CD4-positive, alpha-beta T cell (primary cell): ENCODE results near the gene YPEL5. TPM values are rescaled to one million over a fixed set of nuclear protein-coding genes. Genes with fewer than 3 reads are reported as not detected.

Experiments
- ATAC-seq: fragments of 200-7000 bp; cut with Tn5 transposase; one replicate; pipeline ENCODE4 v1.10.0; 2022; ENCODE audit warnings: mild to moderate bottlenecking; ENCODE audit not compliant: poor library complexity
- CTCF ChIA-PET: fragments of 350-600 bp; sonication (Branson Sonifier 250); formaldehyde crosslinking; loops from one replicate; lab custom pipeline; 2021; ENCODE audit warnings: antibody characterized with exemption, inconsistent platforms; lab: Charles Lee
- POLR2A ChIA-PET: fragments of 350-600 bp; sonication (Branson Sonifier 250); formaldehyde crosslinking; loops from one replicate; lab custom pipeline; 2021; ENCODE audit warnings: antibody characterized with exemption, inconsistent platforms; lab: Charles Lee
- DNase-seq, 14 experiments: peaks; one replicate each; pipeline ENCODE4 v3.0.0-alpha.2; 2013 to 2020; ENCODE audit warnings: mixed read lengths in 2 of 14
- H3K27ac ChIP-seq, 2 donors: one replicate each; pipeline versions ENCODE4 v1.5.1 to v1.7.0; 2013; ENCODE audit warnings: low read length in 2 of 2, low read depth in 1 of 2, mild to moderate bottlenecking in 1 of 2
- H3K27me3 ChIP-seq, 2 experiments: 1 replicate in 1 of 2; 2 replicates in 1 of 2; pipeline versions ENCODE4 v1.6.1 to v1.7.0; 2013; ENCODE audit warnings: low read length in 2 of 2, control low read depth in 1 of 2, mild to moderate bottlenecking in 1 of 2, moderate library complexity in 1 of 2; ENCODE audit not compliant: insufficient read depth in 2 of 2, control insufficient read depth in 1 of 2
- H3K36me3 ChIP-seq: one replicate; pipeline ENCODE4 v1.6.1; 2013; ENCODE audit warnings: low read length, control low read depth; ENCODE audit not compliant: insufficient read depth
- H3K4me1 ChIP-seq: one replicate; pipeline ENCODE4 v1.6.1; 2013; ENCODE audit warnings: low read length, control low read depth; ENCODE audit not compliant: insufficient read depth
- H3K4me3 ChIP-seq: one replicate; pipeline ENCODE4 v1.5.1; 2013; ENCODE audit warnings: mild to moderate bottlenecking, low read length, moderate library complexity
- H3K9me3 ChIP-seq, 2 experiments: 1 replicate in 1 of 2; 2 replicates in 1 of 2; pipeline versions ENCODE4 v1.6.1 to v1.7.0; 2013; ENCODE audit warnings: low read length in 2 of 2, mild to moderate bottlenecking in 2 of 2, control low read depth in 1 of 2, moderate library complexity in 1 of 2; ENCODE audit not compliant: control insufficient read depth in 1 of 2, insufficient read depth in 1 of 2
- H3K27ac Mint-ChIP-seq: one replicate; pipeline ENCODE4 v1.8.0; 2020; ENCODE audit warnings: mixed read lengths
- H3K27me3 Mint-ChIP-seq: one replicate; pipeline ENCODE4 v1.8.0; 2021; ENCODE audit warnings: mixed read lengths
- H3K36me3 Mint-ChIP-seq: one replicate; pipeline ENCODE4 v1.8.0; 2021; ENCODE audit warnings: low read depth, mixed read lengths
- H3K4me1 Mint-ChIP-seq: one replicate; pipeline ENCODE4 v1.8.0; 2021; ENCODE audit warnings: low read depth, mixed read lengths
- H3K4me3 Mint-ChIP-seq: one replicate; pipeline ENCODE4 v1.8.0; 2020; ENCODE audit warnings: mild to moderate bottlenecking, mixed read lengths
- H3K9me3 Mint-ChIP-seq: one replicate; pipeline ENCODE4 v1.8.0; 2020; ENCODE audit warnings: mixed read lengths
- intact Hi-C, 2 experiments: fragments of 100-400 bp; cut with DNase I in 1 of 2; cut with micrococcal nuclease in 1 of 2; formaldehyde crosslinking; loops; one replicate each; pipeline versions ENCODE4 v1.15.1 to v1.9.0; 2023 to 2025; cut with DNase I, micrococcal nuclease
- total RNA-seq, 174 experiments: library from RNA in 2 of 174; stranded (reverse) in 2 of 174; gene quantifications; one replicate each; pipeline ENCODE4 v1.2.3 and lab custom pipeline; 2021 to 2026
- TF ChIP-seq, protein P1 (sequence below): fragments of 200-600 bp; IDR thresholded peaks from one replicate; pipeline ENCODE4 v1.8.0; 2022; ENCODE audit warnings: antibody characterized with exemption, mild to moderate bottlenecking

YPEL5 gene
- total RNA-seq, 2 experiments from 2014 or later: 932 to 972 TPM

- Histone ChIP-seq H3K4me1 (peaks cover 8% of the 10 kb centered on the region), H3K9me3 (no peaks in the 10 kb centered on the region), H3K27ac (no peak overlapping the region), H3K27me3 (no peaks in the 10 kb centered on the region), H3K36me3 (no peaks in the 10 kb centered on the region), H3K4me3 (no peak overlapping the region)
- no peak overlapping the region for H3K27ac Mint-ChIP-seq
- ATAC-seq: no peak
- peaks cover 11% of the 10 kb centered on the region for H3K27me3 Mint-ChIP-seq
- ChIA-PET POLR2A (interaction anchor here (2.3 kb wide), 1 partner anchor 12 kb away, joined by 13 read pairs; the partner anchor contains the start of gene YPEL5), CTCF (interaction anchor here (1.2 to 2.3 kb wide), 3 partner anchors 13 to 576 kb away, joined by 3 to 6 read pairs (median 6); no protein-coding TSS in a partner anchor)
- no peak overlapping the region for H3K4me3 Mint-ChIP-seq
- H3K36me3 Mint-ChIP-seq: no peaks in the 10 kb centered on the region
- peaks cover 12% of the 10 kb centered on the region for H3K4me1 Mint-ChIP-seq
- TF ChIP-seq, protein P1, sequence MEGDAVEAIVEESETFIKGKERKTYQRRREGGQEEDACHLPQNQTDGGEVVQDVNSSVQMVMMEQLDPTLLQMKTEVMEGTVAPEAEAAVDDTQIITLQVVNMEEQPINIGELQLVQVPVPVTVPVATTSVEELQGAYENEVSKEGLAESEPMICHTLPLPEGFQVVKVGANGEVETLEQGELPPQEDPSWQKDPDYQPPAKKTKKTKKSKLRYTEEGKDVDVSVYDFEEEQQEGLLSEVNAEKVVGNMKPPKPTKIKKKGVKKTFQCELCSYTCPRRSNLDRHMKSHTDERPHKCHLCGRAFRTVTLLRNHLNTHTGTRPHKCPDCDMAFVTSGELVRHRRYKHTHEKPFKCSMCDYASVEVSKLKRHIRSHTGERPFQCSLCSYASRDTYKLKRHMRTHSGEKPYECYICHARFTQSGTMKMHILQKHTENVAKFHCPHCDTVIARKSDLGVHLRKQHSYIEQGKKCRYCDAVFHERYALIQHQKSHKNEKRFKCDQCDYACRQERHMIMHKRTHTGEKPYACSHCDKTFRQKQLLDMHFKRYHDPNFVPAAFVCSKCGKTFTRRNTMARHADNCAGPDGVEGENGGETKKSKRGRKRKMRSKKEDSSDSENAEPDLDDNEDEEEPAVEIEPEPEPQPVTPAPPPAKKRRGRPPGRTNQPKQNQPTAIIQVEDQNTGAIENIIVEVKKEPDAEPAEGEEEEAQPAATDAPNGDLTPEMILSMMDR: no peak
- intact Hi-C loops: no loop called here
- no peak for DNase-seq
- no peaks in the 10 kb centered on the region for H3K9me3 Mint-ChIP-seq
These were observed 11.3 kb upstream of the YPEL5 start for GRCh38 chr2:30135541-30135940.

- Histone ChIP-seq H3K4me1 (peaks cover 8% of the 10 kb centered on the region), H3K36me3 (no peaks in the 10 kb centered on the region), H3K9me3 (no peaks in the 10 kb centered on the region), H3K27me3 (no peaks in the 10 kb centered on the region), H3K27ac (no peak overlapping the region), H3K4me3 (no peak overlapping the region)
- TF ChIP-seq, protein P1: no peak
- Mint-ChIP-seq H3K9me3 (no peaks in the 10 kb centered on the region), H3K36me3 (no peaks in the 10 kb centered on the region), H3K27me3 (peaks cover 11% of the 10 kb centered on the region), H3K4me3 (no peak overlapping the region), H3K4me1 (peaks cover 12% of the 10 kb centered on the region), H3K27ac (no peak overlapping the region)
- no peak for DNase-seq
- intact Hi-C loops: no loop called here
- ATAC-seq: no peak
- ChIA-PET POLR2A (interaction anchor here (1.2 kb wide), 1 partner anchor 9 kb away, joined by 7 read pairs; the partner anchor contains the start of gene YPEL5), CTCF (interaction anchor here (3.3 kb wide), 1 partner anchor 28 kb away, joined by 24 read pairs; no protein-coding TSS in a partner anchor)
These were observed 9.9 kb upstream of the YPEL5 start for GRCh38 chr2:30136764-30137444.

- H3K9me3 ChIP-seq: no peaks in the 10 kb centered on the region
- ATAC-seq (peak; percentile 85), DNase-seq (peak in 8 of 14 experiments; percentile 8 to 73 (median 36))
- H3K27me3 ChIP-seq: no peaks in the 10 kb centered on the region
- ChIA-PET CTCF (interaction anchor here (1.0 to 3.3 kb wide), 5 partner anchors 9 to 572 kb away, joined by 3 to 24 read pairs (median 7); no protein-coding TSS in a partner anchor), POLR2A (interaction anchor here (1.3 to 1.7 kb wide), 3 partner anchors 9 to 92 kb away, joined by 5 to 7 read pairs (median 5); partner anchors contain the start of gene LBH)
- intact Hi-C loops: no loop called here
- H3K4me3 ChIP-seq: no peak overlapping the region
- H3K4me1 ChIP-seq: peaks cover 8% of the 10 kb centered on the region
- Mint-ChIP-seq H3K27me3 (peaks cover 11% of the 10 kb centered on the region), H3K4me1 (peaks cover 24% of the 10 kb centered on the region), H3K36me3 (no peaks in the 10 kb centered on the region), H3K4me3 (peak overlapping the region; percentile 20), H3K27ac (peak overlapping the region; percentile 57), H3K9me3 (no peaks in the 10 kb centered on the region)
- TF ChIP-seq, protein P1: no peak
- no peaks in the 10 kb centered on the region for H3K36me3 ChIP-seq
- no peak overlapping the region for H3K27ac ChIP-seq
These were observed 7.5 kb upstream of the YPEL5 start for GRCh38 chr2:30139131-30139870.
